Measurements from ENCODE around the gene TFIP11.

DNA sequence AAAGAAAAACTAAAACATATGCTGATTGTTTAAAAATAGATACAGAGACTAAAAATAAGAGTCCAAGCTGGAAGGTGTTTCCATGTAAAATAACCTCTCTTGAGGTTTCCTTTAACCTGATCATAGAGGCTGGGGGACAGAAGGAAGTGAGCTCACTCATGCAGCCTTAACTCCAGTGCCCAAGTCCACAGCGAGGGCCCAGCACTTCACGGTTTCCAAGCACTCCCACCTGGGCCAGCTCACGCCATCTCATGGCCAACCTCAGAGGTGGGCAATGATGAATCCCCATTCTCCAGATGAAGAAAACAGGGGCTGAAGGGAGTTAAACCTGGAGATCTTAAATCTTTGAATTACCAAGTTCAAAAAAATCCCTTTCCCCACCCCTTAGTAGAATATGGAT lies 14.9 kb upstream of the TFIP11 start:
- TF ChIP-seq, protein P1, sequence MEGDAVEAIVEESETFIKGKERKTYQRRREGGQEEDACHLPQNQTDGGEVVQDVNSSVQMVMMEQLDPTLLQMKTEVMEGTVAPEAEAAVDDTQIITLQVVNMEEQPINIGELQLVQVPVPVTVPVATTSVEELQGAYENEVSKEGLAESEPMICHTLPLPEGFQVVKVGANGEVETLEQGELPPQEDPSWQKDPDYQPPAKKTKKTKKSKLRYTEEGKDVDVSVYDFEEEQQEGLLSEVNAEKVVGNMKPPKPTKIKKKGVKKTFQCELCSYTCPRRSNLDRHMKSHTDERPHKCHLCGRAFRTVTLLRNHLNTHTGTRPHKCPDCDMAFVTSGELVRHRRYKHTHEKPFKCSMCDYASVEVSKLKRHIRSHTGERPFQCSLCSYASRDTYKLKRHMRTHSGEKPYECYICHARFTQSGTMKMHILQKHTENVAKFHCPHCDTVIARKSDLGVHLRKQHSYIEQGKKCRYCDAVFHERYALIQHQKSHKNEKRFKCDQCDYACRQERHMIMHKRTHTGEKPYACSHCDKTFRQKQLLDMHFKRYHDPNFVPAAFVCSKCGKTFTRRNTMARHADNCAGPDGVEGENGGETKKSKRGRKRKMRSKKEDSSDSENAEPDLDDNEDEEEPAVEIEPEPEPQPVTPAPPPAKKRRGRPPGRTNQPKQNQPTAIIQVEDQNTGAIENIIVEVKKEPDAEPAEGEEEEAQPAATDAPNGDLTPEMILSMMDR (IDR thresholded peaks at IDR 0.05) = no peak
- no peak for TF ChIP-seq POLR2AphosphoS5 (IDR thresholded peaks at IDR 0.05; ENCODE audit: low read depth, low read length)
